ENCODE measurements around the gene TTYH2. TPM values are rescaled to one million over a fixed set of nuclear protein-coding genes. Genes with fewer than 3 reads are reported as not detected.
"Not testable (repeated sequence)": the region's sequence is repeated elsewhere in the genome, so short reads cannot be mapped to it uniquely, and the experiment has no call there.

TTYH2 gene
- total RNA-seq, 1 donor from 2014 or later: 6.8 TPM

DNA sequence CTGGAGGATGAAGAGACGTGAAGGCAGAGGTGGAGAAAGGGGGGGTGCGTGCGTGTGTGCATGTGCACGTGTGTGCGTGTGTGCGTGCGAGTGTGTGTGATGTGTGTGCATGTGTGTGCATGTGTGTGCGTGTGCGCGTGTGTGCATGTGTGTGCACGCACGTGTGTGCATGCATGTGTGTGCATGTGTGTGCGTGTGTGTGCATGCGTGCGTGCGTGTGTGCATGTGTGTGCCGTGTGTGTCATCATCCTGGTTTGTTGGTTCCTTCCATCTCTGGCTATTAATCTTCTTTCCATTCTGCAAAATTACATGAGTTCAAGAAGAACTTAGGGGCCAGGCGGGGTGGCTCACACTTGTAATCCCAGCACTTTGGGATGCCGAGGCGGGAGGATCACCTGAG, 26.9 kb upstream of the TTYH2 start:
- Mint-ChIP-seq H3K9me3 (ENCODE audit: unreplicated experiment) (no peaks in the 10 kb centered on the region), H3K36me3 (ENCODE audit: low read depth, unreplicated experiment) (no peaks in the 10 kb centered on the region), H3K4me1 (ENCODE audit: unreplicated experiment) (peaks cover 6% of the 10 kb centered on the region), H3K4me3 (ENCODE audit: unreplicated experiment) (no peak overlapping the region), H3K27me3 (ENCODE audit: unreplicated experiment) (peaks cover 3% of the 10 kb centered on the region), H3K27ac (ENCODE audit: unreplicated experiment) (no peak overlapping the region)
- TF ChIP-seq, protein P1, sequence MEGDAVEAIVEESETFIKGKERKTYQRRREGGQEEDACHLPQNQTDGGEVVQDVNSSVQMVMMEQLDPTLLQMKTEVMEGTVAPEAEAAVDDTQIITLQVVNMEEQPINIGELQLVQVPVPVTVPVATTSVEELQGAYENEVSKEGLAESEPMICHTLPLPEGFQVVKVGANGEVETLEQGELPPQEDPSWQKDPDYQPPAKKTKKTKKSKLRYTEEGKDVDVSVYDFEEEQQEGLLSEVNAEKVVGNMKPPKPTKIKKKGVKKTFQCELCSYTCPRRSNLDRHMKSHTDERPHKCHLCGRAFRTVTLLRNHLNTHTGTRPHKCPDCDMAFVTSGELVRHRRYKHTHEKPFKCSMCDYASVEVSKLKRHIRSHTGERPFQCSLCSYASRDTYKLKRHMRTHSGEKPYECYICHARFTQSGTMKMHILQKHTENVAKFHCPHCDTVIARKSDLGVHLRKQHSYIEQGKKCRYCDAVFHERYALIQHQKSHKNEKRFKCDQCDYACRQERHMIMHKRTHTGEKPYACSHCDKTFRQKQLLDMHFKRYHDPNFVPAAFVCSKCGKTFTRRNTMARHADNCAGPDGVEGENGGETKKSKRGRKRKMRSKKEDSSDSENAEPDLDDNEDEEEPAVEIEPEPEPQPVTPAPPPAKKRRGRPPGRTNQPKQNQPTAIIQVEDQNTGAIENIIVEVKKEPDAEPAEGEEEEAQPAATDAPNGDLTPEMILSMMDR (IDR thresholded peaks at IDR 0.05; ENCODE audit: unreplicated experiment): no peak
- DNase-seq (ENCODE audit: low spot score): no peak

DNA sequence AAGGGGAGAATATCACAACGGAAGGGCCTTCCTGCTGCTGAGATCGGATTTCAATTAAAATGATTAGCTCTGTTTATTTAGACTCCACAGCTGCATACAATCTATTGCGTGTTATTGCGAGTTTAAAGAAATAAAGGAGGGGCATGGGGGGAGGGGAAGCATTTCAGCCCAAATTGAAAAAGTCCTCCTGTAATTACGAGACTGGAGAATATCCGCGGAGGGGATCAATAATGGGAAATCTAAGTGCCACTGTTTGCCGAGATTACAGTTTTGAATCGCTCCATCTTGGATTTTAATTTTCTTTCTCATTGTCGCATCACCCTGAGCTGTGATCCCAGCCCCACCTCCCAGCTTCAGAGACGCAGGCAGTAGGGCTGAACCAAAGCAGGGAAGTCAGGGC, 25.6 kb upstream of the TTYH2 start:
- no peak for DNase-seq (ENCODE audit: low spot score)
- peaks cover 6% of the 10 kb centered on the region for H3K4me1 Mint-ChIP-seq (ENCODE audit: unreplicated experiment)
- H3K27me3 Mint-ChIP-seq (ENCODE audit: unreplicated experiment): peaks cover 3% of the 10 kb centered on the region
- no peak overlapping the region for H3K27ac Mint-ChIP-seq (ENCODE audit: unreplicated experiment)
- H3K9me3 Mint-ChIP-seq (ENCODE audit: unreplicated experiment): no peaks in the 10 kb centered on the region
- H3K36me3 Mint-ChIP-seq (ENCODE audit: low read depth, unreplicated experiment): no peaks in the 10 kb centered on the region
- no peak overlapping the region for H3K4me3 Mint-ChIP-seq (ENCODE audit: unreplicated experiment)
- TF ChIP-seq, protein P1 (IDR thresholded peaks at IDR 0.05; ENCODE audit: unreplicated experiment): no peak

DNA sequence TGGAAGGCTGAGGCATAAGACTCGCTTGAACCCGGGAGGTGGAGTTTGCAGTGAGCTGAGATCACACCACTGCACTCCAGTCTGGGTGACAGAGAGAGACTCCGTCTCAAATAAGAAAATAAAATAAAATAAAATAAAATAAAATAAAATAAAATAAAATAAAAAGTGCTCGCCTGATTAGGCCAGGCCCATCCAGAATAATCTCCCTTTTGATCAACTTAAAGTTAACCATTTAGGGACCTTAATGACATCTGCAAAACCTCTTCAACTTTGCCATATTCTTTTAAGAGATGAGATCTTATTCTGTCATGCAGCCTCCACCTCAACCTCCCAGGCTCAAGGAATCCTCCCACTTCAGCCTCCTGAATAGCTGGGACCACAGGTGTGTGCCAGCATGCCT, 24.7 kb upstream of the TTYH2 start:
- not testable (repeated sequence) for H3K4me1 Mint-ChIP-seq (ENCODE audit: unreplicated experiment); DNase-seq (ENCODE audit: low spot score); H3K9me3 Mint-ChIP-seq (ENCODE audit: unreplicated experiment); H3K4me3 Mint-ChIP-seq (ENCODE audit: unreplicated experiment); H3K27me3 Mint-ChIP-seq (ENCODE audit: unreplicated experiment); H3K27ac Mint-ChIP-seq (ENCODE audit: unreplicated experiment); H3K36me3 Mint-ChIP-seq (ENCODE audit: low read depth, unreplicated experiment)

DNA sequence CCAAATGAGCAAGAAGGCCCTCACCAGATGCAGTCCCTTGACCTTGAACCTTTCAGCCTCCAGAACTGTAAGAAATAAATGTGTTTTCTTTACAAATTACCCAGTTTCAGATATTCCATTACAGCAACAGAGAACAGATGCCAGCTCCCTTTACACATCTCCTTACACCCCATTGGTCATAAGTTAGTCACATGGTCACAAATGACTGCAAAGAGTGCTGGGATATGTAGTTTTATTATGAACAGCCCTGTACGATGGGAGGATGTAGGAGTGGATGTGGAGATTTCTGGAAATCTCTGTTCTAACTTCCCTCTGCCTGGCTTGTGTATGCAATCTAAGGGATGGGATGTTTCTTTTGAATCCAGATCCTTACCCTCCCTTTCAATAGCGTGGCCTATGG, 23.2 kb upstream of the TTYH2 start:
- no peak for DNase-seq (ENCODE audit: low spot score)
- Mint-ChIP-seq H3K4me3 (ENCODE audit: unreplicated experiment) (no peak overlapping the region), H3K27ac (ENCODE audit: unreplicated experiment) (no peak overlapping the region), H3K4me1 (ENCODE audit: unreplicated experiment) (peaks cover 10% of the 10 kb centered on the region), H3K27me3 (ENCODE audit: unreplicated experiment) (peaks cover under 1% of the 10 kb centered on the region), H3K9me3 (ENCODE audit: unreplicated experiment) (no peaks in the 10 kb centered on the region), H3K36me3 (ENCODE audit: low read depth, unreplicated experiment) (no peaks in the 10 kb centered on the region)
- TF ChIP-seq, protein P1 (IDR thresholded peaks at IDR 0.05; ENCODE audit: unreplicated experiment): no peak

DNA sequence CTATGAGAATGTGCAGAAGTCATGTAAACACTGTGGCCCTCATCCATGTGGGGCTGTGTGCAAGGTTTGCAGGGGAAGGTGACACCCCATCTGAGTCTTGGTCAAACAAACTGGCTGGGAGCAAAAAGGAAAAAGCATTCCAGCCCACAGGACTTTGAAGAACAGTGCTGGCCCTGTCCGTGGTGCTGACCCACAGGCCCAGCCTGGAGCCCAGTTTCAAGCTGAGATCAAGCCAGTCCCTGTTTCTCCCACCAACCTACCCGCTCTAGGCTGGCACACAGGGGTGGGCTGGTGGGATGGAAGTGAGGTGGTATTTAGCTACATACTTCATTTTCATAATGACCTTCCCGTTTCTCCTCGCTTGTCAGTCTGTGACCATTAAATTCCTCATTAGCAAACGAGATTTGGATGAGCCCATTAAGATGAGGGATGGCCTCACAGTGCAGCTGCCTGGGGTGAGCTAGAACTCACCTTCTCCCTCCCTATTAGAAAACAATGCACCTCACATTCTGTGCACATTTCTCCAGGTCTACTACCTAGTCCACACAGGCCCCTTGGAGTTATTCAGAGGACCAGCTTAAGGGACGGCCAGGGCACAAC, 22.5 kb upstream of the TTYH2 start:
- H3K4me3 Mint-ChIP-seq (ENCODE audit: unreplicated experiment): no peak overlapping the region
- DNase-seq (ENCODE audit: low spot score): peak; percentile 67
- H3K4me1 Mint-ChIP-seq (ENCODE audit: unreplicated experiment): peaks cover 10% of the 10 kb centered on the region
- H3K9me3 Mint-ChIP-seq (ENCODE audit: unreplicated experiment): no peaks in the 10 kb centered on the region
- H3K27me3 Mint-ChIP-seq (ENCODE audit: unreplicated experiment): peaks cover 5% of the 10 kb centered on the region
- TF ChIP-seq, protein P1 (IDR thresholded peaks at IDR 0.05; ENCODE audit: unreplicated experiment): no peak
- H3K36me3 Mint-ChIP-seq (ENCODE audit: low read depth, unreplicated experiment): no peaks in the 10 kb centered on the region
- no peak overlapping the region for H3K27ac Mint-ChIP-seq (ENCODE audit: unreplicated experiment)
